Stimulated activated CD4-positive, alpha-beta T cell treated with anti-CD3 and anti-CD28 coated beads, Interleukin-1b, Interleukin-23, amount 100 ng/mL, for 1 hour (primary cell): ENCODE measurements around the gene CCKAR.
"Not testable (repeated sequence)": the region's sequence is repeated elsewhere in the genome, so short reads cannot be mapped to it uniquely, and the experiment has no call there.

Experiments used
- DNase-seq, 2 donors: peaks; one replicate each; pipeline ENCODE4 v3.0.0-alpha.2; 2020; ENCODE audit warnings: low read depth in 2 of 2

The CCKAR gene

DNA sequence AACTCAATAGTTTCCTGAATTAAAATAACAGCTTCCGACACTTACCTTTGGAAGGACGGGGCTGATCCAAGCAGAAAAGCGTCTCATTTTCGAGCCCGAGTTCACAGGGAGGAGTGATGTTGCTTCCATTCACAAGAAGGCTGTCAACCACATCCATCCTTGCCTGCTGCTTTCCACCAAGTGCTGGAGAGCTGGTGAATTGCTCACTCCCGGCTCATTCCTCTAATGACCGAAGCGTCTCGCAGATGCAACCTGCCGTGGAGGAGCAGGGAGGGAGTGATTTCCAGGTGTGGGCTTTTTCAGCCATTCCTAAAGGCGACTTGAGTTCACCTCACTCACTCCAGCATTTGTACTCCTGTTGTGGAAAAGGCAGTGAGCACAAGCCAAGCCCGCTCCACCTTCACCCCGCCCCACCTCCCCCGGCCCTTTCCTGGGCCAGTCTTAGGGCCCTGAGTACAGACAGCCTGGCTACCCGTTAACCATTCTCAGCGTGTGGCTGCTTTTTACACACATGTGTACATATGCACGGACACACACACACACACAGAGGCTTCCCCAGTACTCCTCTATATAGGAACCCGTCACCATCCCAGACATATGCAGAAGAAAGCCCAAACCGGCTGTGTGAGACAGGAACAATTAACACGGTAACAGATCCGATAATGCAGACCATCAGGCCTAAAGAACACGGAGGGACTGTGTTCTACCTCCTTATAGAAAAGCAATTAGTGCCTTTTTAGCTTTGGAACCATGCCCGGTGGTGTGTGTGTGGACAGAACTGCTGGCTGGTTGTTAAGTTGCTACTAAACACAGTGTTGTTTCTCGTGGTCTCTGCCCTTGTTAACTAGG lies at the start of gene CCKAR:
Gene CCKAR (minus strand): TSS at position 374 of the 849 bp plus-strand sequence. CDS start 217 bp downstream, at position 157.
- DNase-seq = no peak

GRCh38 chr4:26533685-26534084 lies 43.4 kb upstream of the CCKAR start:
- DNase-seq = no peak

GRCh38 chr4:26531491-26532116 lies 41.3 kb upstream of the CCKAR start:
- DNase-seq = no peak

- no peak for DNase-seq
These were observed 39.8 kb upstream of the CCKAR start for GRCh38 chr4:26530099-26530498.

DNA sequence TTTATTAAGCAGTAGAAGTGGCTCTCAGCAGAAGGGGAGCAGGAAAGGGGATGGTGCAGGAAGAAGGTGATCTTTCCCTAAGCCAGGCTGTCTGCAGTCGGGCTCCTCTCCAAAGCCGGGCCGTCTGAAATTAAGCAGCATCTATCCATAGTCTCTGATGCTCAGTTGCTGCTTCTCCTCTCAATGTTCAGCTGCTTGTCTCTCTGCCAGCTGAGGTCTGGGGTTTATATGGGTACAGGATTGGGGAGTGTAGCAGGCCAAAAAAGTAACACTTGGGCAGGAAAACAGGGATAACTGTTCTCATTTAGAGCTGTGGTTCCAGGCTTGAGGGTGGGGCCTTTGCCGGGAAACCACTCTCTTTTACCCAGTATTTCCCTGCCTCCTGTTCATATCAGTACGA lies 39.2 kb upstream of the CCKAR start:
- DNase-seq = no peak

DNA sequence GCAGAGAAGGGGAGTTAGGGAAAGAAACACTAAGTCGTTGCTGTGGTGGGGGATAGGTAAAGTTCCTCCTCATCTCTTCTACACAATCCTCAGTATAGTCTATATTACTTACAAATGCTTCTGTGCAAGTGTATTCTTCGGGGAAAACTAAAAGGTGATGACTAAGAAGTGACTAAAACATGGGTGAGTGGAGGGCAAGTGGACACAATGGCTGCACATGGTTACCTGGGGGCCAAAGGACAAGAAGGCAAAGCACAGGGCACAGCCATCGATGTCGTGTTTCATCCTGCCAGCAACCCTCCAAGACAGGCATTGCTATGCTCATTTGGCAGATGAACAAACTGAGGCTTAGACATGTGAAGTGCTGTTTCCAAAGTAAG lies 35.5 kb upstream of the CCKAR start:
- DNase-seq = no peak

- no peak for DNase-seq
These were observed 35.0 kb upstream of the CCKAR start for GRCh38 chr4:26525136-26525770.

- no peak for DNase-seq
These were observed 33.7 kb upstream of the CCKAR start for GRCh38 chr4:26524011-26524410.

GRCh38 chr4:26522478-26522877 lies 32.2 kb upstream of the CCKAR start:
- no peak for DNase-seq

DNA sequence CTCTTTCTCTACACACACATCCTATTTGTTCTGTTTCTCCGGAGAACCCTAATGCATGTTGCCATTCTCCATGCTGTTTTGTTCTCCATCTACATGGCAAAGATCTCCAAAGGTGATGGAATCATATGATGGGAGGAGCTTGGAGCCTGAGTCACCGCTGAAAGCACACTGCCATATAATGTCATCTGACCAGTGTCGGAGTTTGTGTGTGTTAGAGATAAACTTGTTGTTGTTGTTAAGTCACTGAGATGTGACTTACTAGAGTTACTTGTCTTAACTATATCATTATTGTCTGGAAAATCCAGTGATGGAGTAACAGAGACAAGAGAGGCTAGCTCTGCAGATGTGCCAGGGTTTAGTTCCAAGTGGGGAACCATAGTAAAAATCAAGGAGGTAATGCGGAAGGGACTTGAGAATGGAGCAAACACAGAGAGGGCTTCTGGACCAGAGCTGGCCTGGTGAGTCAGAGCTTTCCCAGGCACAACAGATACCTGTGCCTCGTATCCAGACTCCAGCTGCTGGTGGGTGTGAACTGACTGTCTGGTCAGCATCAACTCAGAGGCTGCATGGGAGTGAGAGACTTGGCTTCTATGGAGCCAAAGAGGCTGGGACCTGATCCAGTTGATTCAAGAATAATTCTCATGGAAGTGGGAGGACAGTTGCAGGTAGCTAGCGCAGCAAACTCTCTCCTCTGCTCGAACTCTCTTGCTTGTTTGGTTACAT lies 30.6 kb upstream of the CCKAR start:
- no peak for DNase-seq

GRCh38 chr4:26515936-26516335 lies 25.7 kb upstream of the CCKAR start:
- DNase-seq = no peak

DNA sequence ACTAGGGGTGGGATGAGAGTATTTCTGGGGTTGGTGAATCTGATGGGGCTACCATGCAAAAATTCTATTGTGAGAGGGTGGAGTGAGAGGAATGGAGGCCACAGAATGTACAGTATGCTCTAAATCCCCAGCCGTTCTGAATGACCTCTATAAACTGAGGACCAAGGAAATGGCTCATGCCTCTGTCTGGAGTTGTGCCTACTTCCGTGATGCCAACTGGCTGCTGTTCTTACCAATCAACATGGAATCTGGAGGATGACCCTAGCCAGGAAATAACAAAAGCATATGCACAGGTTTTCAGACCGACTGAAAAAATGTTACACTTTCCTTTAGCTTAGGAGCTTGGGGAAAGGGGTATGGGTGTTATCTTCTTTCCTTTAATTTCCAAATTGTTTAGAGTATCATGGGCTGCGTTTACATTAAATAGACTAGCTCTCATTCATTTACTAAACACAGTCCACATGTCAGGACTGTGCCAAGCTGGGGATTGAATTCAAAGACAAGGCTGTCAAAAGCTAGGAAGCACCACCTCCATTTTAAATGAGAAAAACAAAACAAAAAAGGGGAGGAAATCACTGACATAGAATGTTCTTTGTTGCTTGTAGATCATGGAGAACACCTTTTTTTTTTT lies 20.2 kb upstream of the CCKAR start:
- no peak for DNase-seq

GRCh38 chr4:26509681-26510333 lies 19.5 kb upstream of the CCKAR start:
- DNase-seq = no peak

- no peak for DNase-seq
These were observed 17.0 kb upstream of the CCKAR start for GRCh38 chr4:26507286-26507685.

- DNase-seq = no peak
These were observed 13.6 kb upstream of the CCKAR start for GRCh38 chr4:26503844-26504243.

DNA sequence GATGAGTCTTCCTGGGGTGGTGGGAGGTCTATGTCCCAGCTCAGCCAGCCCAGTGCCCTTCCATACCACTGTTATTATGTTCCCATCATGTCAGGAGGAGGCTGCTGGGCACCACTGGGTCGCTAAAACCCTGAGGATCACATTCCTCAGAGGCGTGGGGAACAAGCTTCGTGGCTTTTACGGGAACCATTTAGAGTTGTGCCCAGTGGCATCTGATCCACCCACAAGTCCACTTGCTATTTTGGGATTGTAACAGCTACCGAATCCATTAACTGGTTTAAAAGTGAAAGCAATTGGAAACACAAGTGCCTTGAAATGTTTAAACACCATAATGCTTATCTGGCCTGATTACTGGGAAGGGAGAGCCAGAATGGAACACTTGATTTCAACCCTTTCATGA lies 13.1 kb upstream of the CCKAR start:
- DNase-seq = no peak

DNA sequence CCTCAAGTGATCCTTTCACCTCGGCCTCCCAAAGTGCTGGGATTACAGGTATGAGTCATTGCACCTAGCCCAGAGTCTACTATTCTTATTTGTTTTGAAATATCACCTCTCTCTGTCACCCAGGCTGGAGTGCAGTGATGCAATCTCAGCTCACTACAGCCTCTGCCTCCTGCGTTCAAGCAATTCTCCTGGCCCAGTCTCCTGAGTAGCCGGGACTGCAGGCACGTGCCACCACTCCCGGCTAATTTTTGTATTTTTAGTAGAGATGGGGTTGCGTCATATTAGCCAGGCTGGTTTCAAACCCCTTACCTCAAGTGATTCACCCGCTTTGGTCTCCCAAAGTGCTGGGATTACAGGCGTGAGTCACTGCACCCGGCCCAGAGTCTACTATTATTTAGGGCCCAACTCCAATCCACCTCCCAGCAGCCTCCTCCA lies 10.3 kb upstream of the CCKAR start:
- DNase-seq = not testable (repeated sequence)

DNA sequence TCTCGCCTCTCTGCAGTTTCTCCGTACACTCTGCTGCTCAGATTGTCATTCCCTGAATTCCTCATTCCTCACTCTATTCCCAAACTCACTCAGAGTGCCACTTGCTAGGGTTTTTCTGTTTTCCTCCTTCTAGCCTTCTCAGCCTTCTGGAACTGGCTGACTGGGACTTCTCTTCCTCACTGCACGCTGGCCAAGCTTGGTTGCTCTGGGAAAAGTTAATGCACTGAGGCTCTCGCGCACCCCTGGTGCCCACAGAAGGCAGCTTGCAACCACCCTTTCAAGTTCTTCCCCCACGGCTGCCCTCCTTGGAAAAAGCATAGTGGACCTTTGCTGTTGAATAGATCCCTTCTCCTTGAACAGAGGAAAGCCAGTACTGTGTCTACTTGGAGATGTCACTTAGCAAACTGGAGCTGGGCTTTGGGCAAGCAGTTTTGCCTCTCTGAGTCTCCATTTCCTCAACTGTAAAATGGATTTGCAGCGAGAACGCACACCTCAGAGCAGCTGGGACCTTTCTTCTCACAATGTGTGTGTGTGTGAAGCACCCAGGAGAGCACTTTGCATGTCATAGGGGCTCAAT lies 6.0 kb upstream of the CCKAR start:
- no peak for DNase-seq

GRCh38 chr4:26493461-26493860 lies 3.2 kb upstream of the CCKAR start:
- DNase-seq = no peak

DNA sequence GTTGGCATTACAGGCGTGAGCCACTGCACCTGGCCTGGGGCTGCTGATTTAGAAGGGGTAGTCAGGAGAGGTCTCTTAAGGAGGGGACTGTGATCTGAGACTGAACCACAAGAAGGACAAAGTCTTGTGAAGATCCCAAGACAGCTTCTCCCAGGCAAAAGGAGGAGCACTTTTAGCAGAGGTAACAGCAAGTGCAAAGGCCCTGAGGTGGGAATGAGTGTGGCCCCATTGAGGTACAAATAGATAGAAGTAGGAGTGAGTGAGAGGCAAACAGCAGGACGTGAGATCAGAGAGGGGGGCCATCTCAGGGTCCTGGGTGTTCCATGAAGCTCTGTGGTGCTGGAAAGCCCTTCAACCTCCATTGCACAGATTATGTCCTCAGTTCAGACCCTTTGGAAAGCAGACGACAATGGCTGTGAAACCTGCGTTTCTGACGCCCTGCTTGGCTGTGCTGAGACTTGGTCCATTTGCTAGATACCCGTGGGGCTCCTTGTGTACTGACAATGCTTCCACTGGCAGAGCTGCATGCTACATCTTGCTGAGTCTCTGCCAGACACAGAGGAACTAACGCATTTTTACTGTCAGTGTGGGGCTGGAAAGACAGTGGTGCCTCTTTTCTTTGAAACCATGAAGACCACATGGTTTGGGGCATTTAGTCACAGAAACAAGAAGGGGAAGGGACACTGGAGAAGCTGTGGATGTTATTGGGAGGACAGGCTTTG lies 1.3 kb upstream of the CCKAR start:
- no peak for DNase-seq
